Neural crest cell (in vitro differentiated cells): Measurements from ENCODE around the gene OR6N1. TPM values are rescaled to one million over a fixed set of nuclear protein-coding genes. Genes with fewer than 3 reads are reported as not detected.

Source experiments
- DNase-seq: peaks from one replicate; pipeline ENCODE4 v3.0.0; 2021; ENCODE audit warnings: low read depth, mixed read lengths, low spot score
- H3K27ac Mint-ChIP-seq: one replicate; pipeline ENCODE4 v1.8.0; 2021; ENCODE audit warnings: mild to moderate bottlenecking, mixed read lengths; ENCODE audit not compliant: unreplicated experiment
- H3K27me3 Mint-ChIP-seq: 2 replicates; pipeline ENCODE4 v1.8.0; 2021; ENCODE audit warnings: low read depth, mild to moderate bottlenecking, mixed read lengths
- H3K36me3 Mint-ChIP-seq: 2 replicates; pipeline ENCODE4 v1.8.0; 2021; ENCODE audit warnings: low read depth, mild to moderate bottlenecking, mixed read lengths
- H3K4me1 Mint-ChIP-seq: 2 replicates; pipeline ENCODE4 v1.8.0; 2021; ENCODE audit warnings: mixed read lengths
- H3K4me3 Mint-ChIP-seq: one replicate; pipeline ENCODE4 v1.8.0; 2021; ENCODE audit warnings: mild to moderate bottlenecking, mixed read lengths
- H3K9me3 Mint-ChIP-seq: 2 replicates; pipeline ENCODE4 v1.8.0; 2021; ENCODE audit warnings: mixed read lengths
- total RNA-seq: library from RNA; stranded (reverse); gene quantifications from 2 replicates; pipeline ENCODE4 v1.2.1, GENCODE V29; 2021
- TF ChIP-seq, protein P1 (sequence below): fragments of 200-600 bp; sonication (generic); conservative IDR thresholded peaks from 2 replicates; pipeline ENCODE4 v1.5.0; 2021; ENCODE audit warnings: antibody characterized with exemption, mild to moderate bottlenecking

OR6N1 gene
- total RNA-seq, 1 donor from 2014 or later, result not detected

DNA sequence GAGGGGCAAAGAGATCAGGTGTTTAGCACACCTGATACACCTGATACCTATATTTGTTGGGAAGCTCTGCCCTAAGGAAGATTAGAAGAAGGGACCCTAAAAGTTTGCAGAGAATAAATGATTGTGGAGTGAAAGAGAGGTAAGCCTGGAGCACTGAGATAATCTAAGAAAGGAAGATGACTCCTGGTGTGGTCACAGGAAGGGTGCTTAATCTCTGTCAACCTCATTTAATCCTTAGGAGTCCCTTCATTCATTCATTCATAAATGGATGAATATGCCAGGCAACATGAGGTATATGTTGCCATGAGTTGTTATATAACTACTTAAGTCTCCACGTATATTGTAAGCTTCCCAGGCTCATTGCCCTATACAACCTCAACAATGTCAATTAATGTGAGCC, 43.0 kb upstream of the OR6N1 start:
- TF ChIP-seq, protein P1, sequence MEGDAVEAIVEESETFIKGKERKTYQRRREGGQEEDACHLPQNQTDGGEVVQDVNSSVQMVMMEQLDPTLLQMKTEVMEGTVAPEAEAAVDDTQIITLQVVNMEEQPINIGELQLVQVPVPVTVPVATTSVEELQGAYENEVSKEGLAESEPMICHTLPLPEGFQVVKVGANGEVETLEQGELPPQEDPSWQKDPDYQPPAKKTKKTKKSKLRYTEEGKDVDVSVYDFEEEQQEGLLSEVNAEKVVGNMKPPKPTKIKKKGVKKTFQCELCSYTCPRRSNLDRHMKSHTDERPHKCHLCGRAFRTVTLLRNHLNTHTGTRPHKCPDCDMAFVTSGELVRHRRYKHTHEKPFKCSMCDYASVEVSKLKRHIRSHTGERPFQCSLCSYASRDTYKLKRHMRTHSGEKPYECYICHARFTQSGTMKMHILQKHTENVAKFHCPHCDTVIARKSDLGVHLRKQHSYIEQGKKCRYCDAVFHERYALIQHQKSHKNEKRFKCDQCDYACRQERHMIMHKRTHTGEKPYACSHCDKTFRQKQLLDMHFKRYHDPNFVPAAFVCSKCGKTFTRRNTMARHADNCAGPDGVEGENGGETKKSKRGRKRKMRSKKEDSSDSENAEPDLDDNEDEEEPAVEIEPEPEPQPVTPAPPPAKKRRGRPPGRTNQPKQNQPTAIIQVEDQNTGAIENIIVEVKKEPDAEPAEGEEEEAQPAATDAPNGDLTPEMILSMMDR, result no peak
- Mint-ChIP-seq H3K27me3 (peaks cover 2% of the 10 kb centered on the region), H3K9me3 (no peaks in the 10 kb centered on the region), H3K4me3 (no peak overlapping the region), H3K36me3 (no peaks in the 10 kb centered on the region), H3K27ac (no peak overlapping the region), H3K4me1 (no peaks in the 10 kb centered on the region)
- DNase-seq, result no peak

DNA sequence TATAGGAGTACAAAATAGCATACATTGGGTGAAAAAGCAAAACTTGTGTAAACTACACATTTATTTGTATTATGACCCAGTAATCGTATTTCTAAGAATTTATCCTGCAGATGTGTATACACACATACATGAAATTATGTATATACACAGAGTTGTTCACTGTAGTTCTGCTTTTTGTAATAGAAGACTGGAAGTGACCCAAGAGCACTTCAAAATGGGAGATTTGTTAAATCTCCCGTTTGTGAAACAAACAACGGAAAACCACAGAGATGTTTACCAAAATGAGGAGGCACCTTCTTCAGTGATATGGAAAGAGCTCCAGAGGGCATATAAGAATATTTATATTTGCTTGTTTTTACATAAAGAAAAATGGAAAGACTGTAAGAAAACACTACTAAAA, 41.2 kb upstream of the OR6N1 start:
- no peak for DNase-seq
- TF ChIP-seq, protein P1, result no peak
- H3K9me3 Mint-ChIP-seq, result no peaks in the 10 kb centered on the region
- H3K4me3 Mint-ChIP-seq, result no peak overlapping the region
- H3K36me3 Mint-ChIP-seq, result no peaks in the 10 kb centered on the region
- no peak overlapping the region for H3K27ac Mint-ChIP-seq
- peaks cover 2% of the 10 kb centered on the region for H3K27me3 Mint-ChIP-seq
- H3K4me1 Mint-ChIP-seq, result no peaks in the 10 kb centered on the region

DNA sequence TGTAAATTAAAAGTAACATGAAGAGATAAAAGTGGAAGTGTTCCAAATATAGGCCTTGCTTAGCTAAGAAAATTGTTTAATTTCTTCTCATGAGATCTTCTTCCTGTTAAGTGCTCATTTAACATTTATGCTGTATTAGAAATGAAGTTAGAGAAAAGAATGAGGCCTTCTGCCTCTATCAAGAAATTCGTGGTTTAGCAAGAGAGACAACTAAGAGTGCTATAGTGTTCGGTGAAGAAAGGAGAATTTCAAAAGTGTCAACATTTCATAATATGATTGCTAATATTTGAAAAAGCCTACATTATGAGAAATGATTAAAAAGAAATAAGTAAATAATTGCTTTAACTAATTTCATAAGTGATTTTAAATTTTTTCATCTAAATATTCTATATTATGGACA, 40.3 kb upstream of the OR6N1 start:
- no peak overlapping the region for H3K4me3 Mint-ChIP-seq
- no peaks in the 10 kb centered on the region for H3K9me3 Mint-ChIP-seq
- DNase-seq, result no peak
- no peaks in the 10 kb centered on the region for H3K36me3 Mint-ChIP-seq
- TF ChIP-seq, protein P1, result no peak
- H3K27ac Mint-ChIP-seq, result no peak overlapping the region
- H3K27me3 Mint-ChIP-seq, result peaks cover 3% of the 10 kb centered on the region
- H3K4me1 Mint-ChIP-seq, result no peaks in the 10 kb centered on the region

DNA sequence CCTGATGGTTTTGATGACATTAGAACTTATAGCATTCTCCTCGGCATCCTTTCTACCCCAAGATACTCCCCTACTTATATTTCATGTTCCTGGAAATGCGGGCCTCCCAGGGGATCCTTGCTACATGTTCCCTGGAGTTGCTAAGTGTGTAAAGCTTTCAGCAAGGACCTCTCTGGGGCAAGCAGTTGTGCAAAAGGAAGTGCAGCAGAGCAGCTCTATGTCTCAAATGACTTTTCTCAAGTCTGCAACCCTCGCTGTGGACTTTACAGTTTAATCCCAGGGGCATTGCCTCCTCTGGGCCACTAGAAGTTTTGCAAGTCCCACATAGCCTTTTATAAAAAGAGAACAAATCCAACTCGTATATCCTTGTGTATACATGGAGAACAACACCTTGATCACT, 38.3 kb upstream of the OR6N1 start:
- Mint-ChIP-seq H3K9me3 (no peaks in the 10 kb centered on the region), H3K4me3 (no peak overlapping the region), H3K27ac (no peak overlapping the region), H3K36me3 (no peaks in the 10 kb centered on the region), H3K4me1 (no peaks in the 10 kb centered on the region), H3K27me3 (peaks cover 16% of the 10 kb centered on the region)
- no peak for DNase-seq
- TF ChIP-seq, protein P1, result no peak

DNA sequence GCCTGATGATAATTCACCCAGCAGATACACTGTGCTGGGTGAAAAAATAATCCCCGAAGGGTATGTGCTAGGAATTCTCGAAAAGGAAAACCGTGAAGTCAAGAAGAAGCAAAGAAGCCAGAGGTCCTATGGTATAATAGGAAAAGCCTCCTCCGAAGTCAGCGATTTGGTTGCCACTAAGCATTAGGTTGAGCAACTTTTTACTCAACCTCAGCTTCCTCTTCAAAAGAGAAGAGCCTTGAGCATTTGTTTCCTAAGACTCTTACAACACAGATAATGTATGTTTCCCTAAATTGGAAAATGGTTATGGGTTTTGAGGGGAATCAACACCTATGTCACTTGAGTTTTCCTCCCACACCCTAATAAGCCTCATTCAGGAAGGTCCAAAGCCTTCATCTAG, 37.9 kb upstream of the OR6N1 start:
- Mint-ChIP-seq H3K27ac (no peak overlapping the region), H3K4me1 (no peaks in the 10 kb centered on the region), H3K27me3 (peaks cover 16% of the 10 kb centered on the region), H3K9me3 (no peaks in the 10 kb centered on the region), H3K4me3 (no peak overlapping the region), H3K36me3 (no peaks in the 10 kb centered on the region)
- TF ChIP-seq, protein P1, result no peak
- no peak for DNase-seq

DNA sequence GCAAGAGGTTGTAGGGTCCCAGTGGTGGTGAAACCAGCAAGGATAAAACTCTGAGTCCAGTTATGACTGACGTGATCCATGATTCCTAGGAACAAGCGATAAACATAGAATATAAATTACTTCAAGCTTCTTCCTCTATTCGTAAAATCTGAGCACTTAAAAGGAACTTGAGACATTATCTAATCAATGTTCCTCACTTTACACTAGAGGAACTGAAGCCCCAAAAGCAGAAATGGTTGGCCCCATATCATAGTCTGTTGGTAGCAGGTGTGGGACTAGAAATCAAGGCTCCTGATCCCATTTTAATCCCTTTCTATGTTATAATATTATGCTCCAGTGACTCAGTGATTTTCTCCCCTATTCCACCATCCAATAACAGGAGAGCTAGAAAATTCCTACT, 37.3 kb upstream of the OR6N1 start:
- H3K4me1 Mint-ChIP-seq, result no peaks in the 10 kb centered on the region
- TF ChIP-seq, protein P1, result no peak
- no peaks in the 10 kb centered on the region for H3K9me3 Mint-ChIP-seq
- DNase-seq, result no peak
- no peak overlapping the region for H3K4me3 Mint-ChIP-seq
- peaks cover 16% of the 10 kb centered on the region for H3K27me3 Mint-ChIP-seq
- H3K27ac Mint-ChIP-seq, result no peak overlapping the region
- H3K36me3 Mint-ChIP-seq, result no peaks in the 10 kb centered on the region
